ENCODE data around the gene AVPI1.

The AVPI1 gene

DNA sequence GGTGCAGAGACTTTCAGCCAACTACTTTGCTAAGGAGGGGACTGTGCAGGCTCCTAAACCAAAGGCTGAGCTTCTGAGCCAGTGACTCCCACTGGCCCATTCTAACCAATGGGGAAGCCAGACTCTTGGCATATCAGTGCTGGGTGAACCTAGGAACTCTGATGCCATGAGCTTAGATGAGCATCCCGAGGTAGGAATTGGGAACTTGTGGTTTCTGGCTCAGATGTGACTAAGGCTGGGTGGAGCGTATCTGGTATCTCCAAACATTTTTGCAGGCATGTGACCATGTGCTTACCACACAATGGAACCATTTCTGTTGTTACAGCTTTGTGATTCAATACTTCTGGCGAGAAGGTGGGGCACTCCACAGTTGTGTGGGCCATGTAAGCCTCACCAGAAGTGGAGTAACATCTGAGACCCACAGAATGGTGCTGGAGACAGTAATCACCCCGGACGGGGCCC, 2.5 kb upstream of the AVPI1 start:
- DNase-seq = no peak
- Histone ChIP-seq H3K9me2 (replicated peaks; ENCODE audit: insufficient read depth, low read length) (no peaks in the 10 kb centered on the region), H3K9ac (ENCODE audit: low read length) (no peak overlapping the region), H3K4me2 (ENCODE audit: low read depth, low read length) (no peak overlapping the region), H3K4me3 (ENCODE audit: low read length) (no peak overlapping the region), H4K20me1 (ENCODE audit: insufficient read depth, low read length) (no peaks in the 10 kb centered on the region), H2AFZ (ENCODE audit: low read length) (no peak overlapping the region), H3K9me3 (replicated peaks; ENCODE audit: insufficient read depth, low read length) (no peaks in the 10 kb centered on the region), H3F3A (ENCODE audit: insufficient read depth, low read length) (no peaks in the 10 kb centered on the region; the same call in none of the 2 replicates), H3K4me1 (ENCODE audit: low read length) (peaks cover 21% of the 10 kb centered on the region), H3K27me3 (replicated peaks; ENCODE audit: insufficient read depth, low read length) (no peaks in the 10 kb centered on the region), H3K36me3 (replicated peaks; ENCODE audit: insufficient read depth, low read length) (no peaks in the 10 kb centered on the region), H3K79me2 (ENCODE audit: low read length) (no peaks in the 10 kb centered on the region), H3K27ac (ENCODE audit: low read length) (no peak overlapping the region)
- TF ChIP-seq, protein P1, sequence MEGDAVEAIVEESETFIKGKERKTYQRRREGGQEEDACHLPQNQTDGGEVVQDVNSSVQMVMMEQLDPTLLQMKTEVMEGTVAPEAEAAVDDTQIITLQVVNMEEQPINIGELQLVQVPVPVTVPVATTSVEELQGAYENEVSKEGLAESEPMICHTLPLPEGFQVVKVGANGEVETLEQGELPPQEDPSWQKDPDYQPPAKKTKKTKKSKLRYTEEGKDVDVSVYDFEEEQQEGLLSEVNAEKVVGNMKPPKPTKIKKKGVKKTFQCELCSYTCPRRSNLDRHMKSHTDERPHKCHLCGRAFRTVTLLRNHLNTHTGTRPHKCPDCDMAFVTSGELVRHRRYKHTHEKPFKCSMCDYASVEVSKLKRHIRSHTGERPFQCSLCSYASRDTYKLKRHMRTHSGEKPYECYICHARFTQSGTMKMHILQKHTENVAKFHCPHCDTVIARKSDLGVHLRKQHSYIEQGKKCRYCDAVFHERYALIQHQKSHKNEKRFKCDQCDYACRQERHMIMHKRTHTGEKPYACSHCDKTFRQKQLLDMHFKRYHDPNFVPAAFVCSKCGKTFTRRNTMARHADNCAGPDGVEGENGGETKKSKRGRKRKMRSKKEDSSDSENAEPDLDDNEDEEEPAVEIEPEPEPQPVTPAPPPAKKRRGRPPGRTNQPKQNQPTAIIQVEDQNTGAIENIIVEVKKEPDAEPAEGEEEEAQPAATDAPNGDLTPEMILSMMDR (IDR thresholded peaks at IDR 0.05; ENCODE audit: low read length) = no peak
- TF ChIP-seq EZH2 (optimal IDR thresholded peaks at IDR 0.05; ENCODE audit: low read depth, low read length) (no peak), EZH2phosphoT487 (IDR thresholded peaks at IDR 0.05; ENCODE audit: low read length) (no peak)

DNA sequence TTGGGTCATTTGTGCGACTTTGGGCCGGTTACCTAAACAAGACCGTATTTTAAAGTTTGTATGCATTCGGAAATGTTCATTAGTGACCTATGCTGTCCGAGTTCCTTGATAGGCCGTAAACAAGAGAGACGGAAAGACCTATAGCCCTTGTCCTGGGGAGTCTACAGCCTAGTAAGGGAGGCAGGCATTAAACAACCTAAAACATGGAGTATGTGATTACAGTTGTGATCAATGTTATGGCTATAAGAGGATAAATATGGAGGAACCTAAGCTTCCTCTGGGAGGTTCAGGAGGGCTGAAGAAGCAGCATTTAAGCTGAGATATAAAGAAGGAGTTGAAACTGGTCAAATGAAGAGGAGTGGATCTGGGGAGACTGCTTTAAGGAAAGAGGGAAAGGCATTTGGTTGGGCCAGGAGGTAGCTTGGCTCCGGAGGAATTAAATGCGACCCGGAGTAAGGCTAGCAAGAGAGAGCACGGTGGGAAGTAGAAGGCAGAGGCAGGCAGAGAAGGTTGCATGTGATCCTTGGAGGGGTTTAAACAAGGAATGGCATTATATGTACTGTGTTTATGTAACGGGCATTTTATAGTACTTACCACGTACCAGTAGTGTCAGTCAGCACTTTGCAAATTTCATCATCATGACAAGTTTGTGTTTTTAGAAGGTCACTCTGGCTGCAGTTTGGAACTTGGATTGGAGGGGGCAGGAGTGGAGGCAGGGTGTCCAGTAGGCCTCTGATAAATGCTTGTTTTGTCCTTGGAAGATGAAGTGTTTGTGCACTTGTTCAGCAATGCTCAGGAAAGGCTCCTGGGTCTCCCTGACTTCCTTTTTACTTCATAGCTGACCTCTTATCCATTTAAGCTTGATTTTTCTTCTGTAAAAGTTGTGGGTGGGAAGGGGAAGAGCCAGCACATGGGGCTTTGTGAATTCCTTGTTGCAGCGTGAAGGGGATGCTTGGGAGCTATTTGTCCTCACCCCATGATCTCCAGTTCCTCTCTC, 1.0 kb upstream of the AVPI1 start:
- TF ChIP-seq, protein P1 (IDR thresholded peaks at IDR 0.05; ENCODE audit: low read length) = no peak
- TF ChIP-seq EZH2 (optimal IDR thresholded peaks at IDR 0.05; ENCODE audit: low read depth, low read length) (no peak), EZH2phosphoT487 (IDR thresholded peaks at IDR 0.05; ENCODE audit: low read length) (no peak)
- Histone ChIP-seq H3K9me2 (replicated peaks; ENCODE audit: insufficient read depth, low read length) (no peaks in the 10 kb centered on the region), H3K36me3 (replicated peaks; ENCODE audit: insufficient read depth, low read length) (no peaks in the 10 kb centered on the region), H3F3A (ENCODE audit: insufficient read depth, low read length) (no peaks in the 10 kb centered on the region; the same call in none of the 2 replicates), H3K4me2 (ENCODE audit: low read depth, low read length) (peak overlapping the region; percentile 69), H3K9ac (ENCODE audit: low read length) (peak overlapping the region; percentile 36; the same call in 1 of the 2 replicates), H3K27me3 (replicated peaks; ENCODE audit: insufficient read depth, low read length) (no peaks in the 10 kb centered on the region), H3K27ac (ENCODE audit: low read length) (peak overlapping the region; percentile 1; the same call in 1 of the 2 replicates), H3K4me3 (ENCODE audit: low read length) (peak overlapping the region; percentile 66; the same call in 1 of the 2 replicates), H3K79me2 (ENCODE audit: low read length) (no peaks in the 10 kb centered on the region), H3K9me3 (replicated peaks; ENCODE audit: insufficient read depth, low read length) (no peaks in the 10 kb centered on the region), H2AFZ (ENCODE audit: low read length) (peak overlapping the region; percentile 61), H3K4me1 (ENCODE audit: low read length) (peaks cover 21% of the 10 kb centered on the region), H4K20me1 (ENCODE audit: insufficient read depth, low read length) (no peaks in the 10 kb centered on the region)
- DNase-seq = no peak

DNA sequence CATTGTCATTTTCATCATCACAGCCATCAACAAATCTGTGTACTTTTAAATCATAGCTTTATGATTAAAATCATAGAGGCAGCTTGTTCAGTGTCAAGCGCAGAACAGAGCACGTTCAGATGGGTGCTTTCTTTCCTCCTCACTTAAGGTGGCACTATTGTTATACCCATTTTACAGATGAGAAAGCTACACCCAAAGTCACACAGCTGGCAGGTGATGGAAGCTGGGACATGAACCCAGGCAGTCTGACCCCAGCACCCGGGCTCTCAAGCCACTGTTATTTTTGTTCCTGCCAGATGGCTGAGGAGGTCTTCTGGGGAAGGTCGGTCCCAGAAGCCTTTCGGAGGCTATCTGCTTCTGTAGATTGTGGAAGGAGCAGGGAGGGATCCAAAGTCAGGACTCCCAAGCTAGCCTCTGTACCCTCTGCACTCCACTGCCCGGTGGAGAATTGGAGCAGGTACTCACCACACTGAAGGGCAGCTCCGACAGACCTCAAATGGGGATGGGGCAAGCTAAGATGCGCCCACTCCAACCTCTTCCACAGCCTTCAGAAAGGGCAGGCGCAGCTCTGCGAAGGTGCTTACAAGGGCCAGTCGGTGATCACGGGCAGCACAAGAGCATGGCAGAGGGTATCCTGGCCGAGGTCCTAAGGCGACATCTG, 610 bp downstream of the AVPI1 start:
- Histone ChIP-seq H3K27ac (ENCODE audit: low read length) (peak overlapping the region; percentile 16; the same call in 1 of the 2 replicates), H3F3A (ENCODE audit: insufficient read depth, low read length) (no peaks in the 10 kb centered on the region; the same call in none of the 2 replicates)

More for the DNA sequence above, 610 bp downstream of the AVPI1 start:
- peak overlapping the region; percentile 69 for H3K4me2 ChIP-seq (ENCODE audit: low read depth, low read length)
- H3K9me3 ChIP-seq (replicated peaks; ENCODE audit: insufficient read depth, low read length) = no peaks in the 10 kb centered on the region
- H3K79me2 ChIP-seq (ENCODE audit: low read length) = no peaks in the 10 kb centered on the region
- peaks cover 21% of the 10 kb centered on the region for H3K4me1 ChIP-seq (ENCODE audit: low read length)
- H3K4me3 ChIP-seq (ENCODE audit: low read length) = peak overlapping the region; percentile 66
- H4K20me1 ChIP-seq (ENCODE audit: insufficient read depth, low read length) = no peaks in the 10 kb centered on the region
- no peaks in the 10 kb centered on the region for H3K36me3 ChIP-seq (replicated peaks; ENCODE audit: insufficient read depth, low read length)
- DNase-seq = peak; percentile 37
- TF ChIP-seq EZH2phosphoT487 (IDR thresholded peaks at IDR 0.05; ENCODE audit: low read length) (no peak), EZH2 (optimal IDR thresholded peaks at IDR 0.05; ENCODE audit: low read depth, low read length) (no peak)
- TF ChIP-seq, protein P1 (IDR thresholded peaks at IDR 0.05; ENCODE audit: low read length) = 0 out of 2 replicates have a peak, but pooled peaks have one; percentile 10
- H3K9ac ChIP-seq (ENCODE audit: low read length) = peak overlapping the region; percentile 63
- no peaks in the 10 kb centered on the region for H3K9me2 ChIP-seq (replicated peaks; ENCODE audit: insufficient read depth, low read length)
- peak overlapping the region; percentile 83 for H2AFZ ChIP-seq (ENCODE audit: low read length)
- H3K27me3 ChIP-seq (replicated peaks; ENCODE audit: insufficient read depth, low read length) = no peaks in the 10 kb centered on the region
